ENCODE data around the gene STAT1. TPM values are rescaled to one million over a fixed set of nuclear protein-coding genes. Genes with fewer than 3 reads are reported as not detected.

Gene STAT1
- total RNA-seq, 1 donor from 2014 or later = 789 TPM

DNA sequence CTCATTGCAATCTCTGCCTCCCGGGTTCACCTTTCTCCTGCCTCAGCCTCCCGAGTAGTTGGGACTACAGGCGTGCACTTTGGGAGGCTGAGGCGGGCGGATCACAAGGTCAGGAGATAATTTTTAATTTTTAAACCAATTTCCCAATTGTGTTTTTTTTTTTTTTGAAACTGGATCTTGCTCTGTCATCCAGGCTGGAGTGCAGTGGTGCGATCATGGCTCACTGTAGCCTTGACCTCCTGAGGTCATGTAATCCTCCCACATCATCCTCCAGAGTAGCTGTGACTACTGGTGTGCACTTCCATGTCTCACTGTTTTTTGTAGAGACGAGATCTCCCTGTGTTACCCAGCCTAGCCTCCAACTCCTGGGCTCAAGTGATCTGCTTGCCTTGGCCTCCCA, 84.1 kb downstream of the STAT1 start:
- intact Hi-C loops (cut with micrococcal nuclease) = no loop called here

DNA sequence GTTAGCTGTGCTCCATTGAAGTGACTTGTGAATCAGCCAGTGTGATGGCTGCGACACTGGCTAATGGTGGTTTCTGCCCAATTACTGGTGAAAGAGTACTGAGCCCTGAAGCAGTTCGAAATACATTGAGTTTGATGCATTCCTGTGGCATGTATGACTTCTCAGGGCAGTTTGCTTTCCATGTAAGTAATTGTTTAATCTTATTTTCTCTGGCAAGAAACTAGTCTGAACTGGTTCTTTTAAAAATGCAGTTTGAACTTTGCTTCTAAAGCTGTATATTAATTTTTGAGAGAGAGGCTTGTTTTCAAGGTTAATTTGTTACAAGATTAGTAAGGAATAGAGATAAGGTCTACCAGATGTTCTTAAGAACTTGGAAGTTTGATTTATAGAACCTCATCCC, 86.7 kb downstream of the STAT1 start:
- intact Hi-C loops (cut with micrococcal nuclease) = no loop called here

DNA sequence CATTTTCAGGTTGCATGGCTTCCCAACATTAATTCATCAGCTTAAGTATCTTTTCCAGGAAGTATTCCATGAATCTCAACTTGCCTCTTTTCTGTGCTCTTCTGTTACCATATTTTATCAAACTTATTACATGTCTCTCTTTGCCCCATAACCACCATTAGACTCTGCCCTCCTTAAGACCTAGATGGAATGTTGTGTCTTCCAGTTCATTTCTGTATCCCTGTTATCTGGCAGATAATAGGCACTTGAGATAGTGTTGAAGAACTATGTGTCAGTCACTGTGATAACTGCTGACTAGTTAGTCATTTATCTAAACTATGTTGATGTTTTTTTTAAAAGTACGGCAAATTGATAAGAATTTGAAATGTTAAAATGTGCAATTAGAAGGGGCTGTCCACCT, 91.6 kb downstream of the STAT1 start:
- intact Hi-C loops (cut with micrococcal nuclease) = no loop called here

DNA sequence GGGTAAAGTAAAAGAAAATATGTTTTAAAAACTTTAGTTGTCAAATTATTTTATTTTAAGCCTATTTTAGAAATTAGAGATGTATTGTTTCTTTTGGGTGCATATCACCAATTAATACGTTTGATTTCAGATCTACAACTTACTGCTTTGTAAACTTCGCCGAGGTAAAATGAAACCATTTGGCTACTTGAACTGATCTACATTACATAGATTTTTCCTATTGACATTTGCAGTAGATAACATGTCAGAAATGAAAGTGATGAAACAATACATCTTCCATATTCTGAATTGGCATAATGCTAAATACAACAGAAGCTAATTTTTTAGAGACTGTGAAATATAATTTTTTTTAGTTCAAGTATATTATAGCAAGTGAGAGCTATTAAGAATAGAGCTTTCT, 93.9 kb downstream of the STAT1 start:
- intact Hi-C loops (cut with micrococcal nuclease) = no loop called here

Other genes with a start within 250 kb of the STAT1 start
- gene GLS, start 133.3 kb downstream of the STAT1 start, total RNA-seq = 159 and 173 TPM in 2 replicates
- 91.2 and 93.2 TPM in 2 replicates for gene STAT4, start 136.8 kb upstream of the STAT1 start, total RNA-seq
- gene MYO1B, start 231.2 kb upstream of the STAT1 start, total RNA-seq = 2.8 and 3.7 TPM in 2 replicates

Data from T-helper 2 cell treated with Interferon-gamma antibody and Interleukin-4, amounts not matched to agents 100 ng/mL and 5 ng/mL, for 36 hours (primary cell).